HCT116 (cell line): ENCODE results near the gene ACOXL. TPM values are rescaled to one million over a fixed set of nuclear protein-coding genes. Genes with fewer than 3 reads are reported as not detected.

Experiments used
- ATAC-seq: fragments of 200-7000 bp; cut with Tn5 transposase; 2 replicates; pipeline ENCODE4 v1.9.1; 2020; ENCODE audit warnings: mild to moderate bottlenecking, moderate library complexity
- BruUV-seq: library from RNA; stranded (reverse); fragments of 400-500 nt; replicated peaks from 2 replicates; lab custom pipeline; 2021; lab: Mats Ljungman, UMichigan
- CTCF ChIA-PET: fragments of 300-600 bp; sonication (Branson Sonifier 250); formaldehyde crosslinking; loops from one replicate; lab custom pipeline; 2021; ENCODE audit warnings: antibody characterized with exemption; lab: Charles Lee
- POLR2A ChIA-PET: fragments of 300-600, 350-600 bp; sonication (Branson Sonifier 250); formaldehyde crosslinking; loops from one replicate; lab custom pipeline; 2021; ENCODE audit warnings: antibody characterized with exemption; lab: Charles Lee
- RAD21 ChIA-PET, 2 experiments: fragments of 300-600 bp; sonication (Branson Sonifier 250); formaldehyde crosslinking; loops; one replicate each; lab custom pipeline; 2023; ENCODE audit warnings: low total read pairs in 2 of 2; ENCODE audit not compliant: uncharacterized antibody in 2 of 2, unreplicated experiment in 2 of 2, low non-redundant PET in 1 of 2; lab: Charles Lee
- DNase-seq: peaks from one replicate; pipeline ENCODE4 v3.0.0-alpha.2; 2010; ENCODE audit warnings: low read depth, low spot score
- H2AFZ ChIP-seq: fragments of 200-600 bp; shearing (Covaris generic), sonication (generic); 2 replicates; pipeline ENCODE4 v1.6.1; 2017; ENCODE audit warnings: low read depth, mixed run types, mixed read lengths, antibody characterized with exemption, low read length; ENCODE audit not compliant: poor library complexity, severe bottlenecking
- H3K27ac ChIP-seq: 2 replicates; pipeline ENCODE4 v1.5.1; 2012; ENCODE audit warnings: low read depth, low read length
- H3K27me3 ChIP-seq: fragments of 200-600 bp; sonication (generic); 2 replicates; pipeline ENCODE4 v1.6.1; 2016; ENCODE audit warnings: mixed run types, low read length, mixed read lengths; ENCODE audit not compliant: insufficient read depth
- H3K36me3 ChIP-seq, 2 experiments: fragments of 200-500 bp in 1 of 2; fragments of 200-600 bp in 1 of 2; sonication (Bioruptor generic) in 1 of 2; sonication (generic) in 1 of 2; 2 replicates each; pipeline versions ENCODE4 v1.5.1 to v1.6.1; 2014 to 2016; ENCODE audit warnings: low read length in 2 of 2, inconsistent platforms in 1 of 2, mixed read lengths in 1 of 2, mixed run types in 1 of 2; ENCODE audit not compliant: insufficient read depth in 2 of 2, control insufficient read depth in 1 of 2
- H3K4me1 ChIP-seq, 2 experiments: fragments of 200-600 bp in 1 of 2; sonication (generic) in 1 of 2; 2 replicates each; pipeline versions ENCODE4 v1.5.1 to v1.6.1; 2012 to 2017; ENCODE audit warnings: low read length in 2 of 2, inconsistent platforms in 1 of 2, mild to moderate bottlenecking in 1 of 2, mixed read lengths in 1 of 2, mixed run types in 1 of 2, moderate library complexity in 1 of 2; ENCODE audit not compliant: insufficient read depth in 2 of 2, control insufficient read depth in 1 of 2
- H3K4me2 ChIP-seq: fragments of 200-600 bp; sonication (generic); 2 replicates; pipeline ENCODE4 v1.6.1; 2017; ENCODE audit warnings: mixed run types, low read length, mixed read lengths
- H3K4me3 ChIP-seq, 2 experiments: fragments of 200-600 bp in 1 of 2; sonication (generic) in 1 of 2; replicated peaks in 1 of 2; 2 replicates each; pipeline ENCODE4 v1.5.1; 2011 to 2016; ENCODE audit warnings: low read length in 2 of 2, control low read depth in 1 of 2, low read depth in 1 of 2, mild to moderate bottlenecking in 1 of 2, mixed read lengths in 1 of 2, mixed run types in 1 of 2
- H3K79me2 ChIP-seq: fragments of 200-600 bp; sonication (generic); 2 replicates; pipeline ENCODE4 v1.6.1; 2017; ENCODE audit warnings: mild to moderate bottlenecking, mixed run types, low read length, moderate library complexity, mixed read lengths; ENCODE audit not compliant: insufficient read depth
- H3K9ac ChIP-seq: fragments of 200-600 bp; sonication (generic); 2 replicates; pipeline ENCODE4 v1.6.1; 2016; ENCODE audit warnings: low read length, mixed read lengths
- H3K9me2 ChIP-seq: fragments of 200-600 bp; sonication (generic), shearing (Covaris generic); 2 replicates; pipeline ENCODE4 v1.6.1; 2017; ENCODE audit warnings: mixed run types, mild to moderate bottlenecking, moderate library complexity; ENCODE audit not compliant: insufficient read depth
- H3K9me3 ChIP-seq, 2 experiments: fragments of 200-500 bp in 1 of 2; fragments of 200-600 bp in 1 of 2; sonication (Bioruptor generic) in 1 of 2; sonication (generic) in 1 of 2; 2 replicates each; pipeline ENCODE4 v1.6.1; 2014 to 2017; ENCODE audit warnings: low read length in 2 of 2, mixed read lengths in 2 of 2, inconsistent platforms in 1 of 2, low read depth in 1 of 2, mild to moderate bottlenecking in 1 of 2, mixed run types in 1 of 2, moderate library complexity in 1 of 2; ENCODE audit not compliant: control insufficient read depth in 1 of 2, insufficient read depth in 1 of 2
- H4K20me1 ChIP-seq: fragments of 200-600 bp; sonication (generic), shearing (Covaris generic); 2 replicates; pipeline ENCODE4 v1.6.1; 2017; ENCODE audit warnings: mixed run types, mild to moderate bottlenecking, moderate library complexity; ENCODE audit not compliant: insufficient read depth
- ATF3 ChIP-seq: IDR thresholded peaks from 2 replicates; pipeline ENCODE4 v1.6.1; 2012
- EZH2 ChIP-seq: fragments of 200-600 bp; sonication (generic); IDR thresholded peaks from 2 replicates; pipeline ENCODE4 v1.6.1; 2017; ENCODE audit warnings: antibody characterized with exemption, mixed run types
- EZH2phosphoT487 ChIP-seq: fragments of 200-600 bp; IDR thresholded peaks from 2 replicates; pipeline ENCODE4 v1.6.1; 2018; ENCODE audit warnings: antibody characterized with exemption, borderline replicate concordance
- RAD21 ChIP-seq: IDR thresholded peaks from 2 replicates; pipeline ENCODE4 v1.6.1; 2012; ENCODE audit warnings: low read depth, mild to moderate bottlenecking
- SP1 ChIP-seq: IDR thresholded peaks from 2 replicates; pipeline ENCODE4 v1.6.1; 2012; ENCODE audit warnings: low read depth
- ZFX ChIP-seq: fragments of 450-650 bp; IDR thresholded peaks from 2 replicates; pipeline ENCODE4 v1.6.1; 2017
- intact Hi-C: fragments of 100-400 bp; cut with micrococcal nuclease; formaldehyde crosslinking; loops from 2 replicates; pipeline ENCODE4 v1.10.0; 2022
- total RNA-seq: library from RNA; stranded (reverse); gene quantifications from one replicate; pipeline ENCODE4 v1.2.1, GENCODE V29; 2021; ENCODE audit not compliant: unreplicated experiment
- TF ChIP-seq, protein P1 (sequence below): IDR thresholded peaks from 2 replicates; pipeline ENCODE4 v1.6.1; 2012
- TF ChIP-seq, protein P2 (sequence below): IDR thresholded peaks from 2 replicates; pipeline ENCODE4 v1.6.1; 2011; ENCODE audit warnings: mild to moderate bottlenecking, low read length, moderate library complexity; ENCODE audit not compliant: insufficient replicate concordance; ENCODE audit errors: extremely low read depth

Gene ACOXL
- total RNA-seq, 1 experiment from 2014 or later: 5.5 TPM

GRCh38 chr2:111119822-111120252 lies 387.5 kb downstream of the ACOXL start:
- peak overlapping the region; percentile 91 for H3K9ac ChIP-seq
- peaks cover 33% of the 10 kb centered on the region for H3K79me2 ChIP-seq
- no peak for DNase-seq
- ATAC-seq: no peak
- peak overlapping the region; percentile 51; the same call in 1 of the 2 replicates for H3K27ac ChIP-seq
- TF ChIP-seq SP1 (no peak), ZFX (no peak), EZH2phosphoT487 (no peak), EZH2 (no peak), ATF3 (no peak), RAD21 (no peak)
- TF ChIP-seq, protein P1, sequence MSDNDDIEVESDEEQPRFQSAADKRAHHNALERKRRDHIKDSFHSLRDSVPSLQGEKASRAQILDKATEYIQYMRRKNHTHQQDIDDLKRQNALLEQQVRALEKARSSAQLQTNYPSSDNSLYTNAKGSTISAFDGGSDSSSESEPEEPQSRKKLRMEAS: no peak
- TF ChIP-seq, protein P2, sequence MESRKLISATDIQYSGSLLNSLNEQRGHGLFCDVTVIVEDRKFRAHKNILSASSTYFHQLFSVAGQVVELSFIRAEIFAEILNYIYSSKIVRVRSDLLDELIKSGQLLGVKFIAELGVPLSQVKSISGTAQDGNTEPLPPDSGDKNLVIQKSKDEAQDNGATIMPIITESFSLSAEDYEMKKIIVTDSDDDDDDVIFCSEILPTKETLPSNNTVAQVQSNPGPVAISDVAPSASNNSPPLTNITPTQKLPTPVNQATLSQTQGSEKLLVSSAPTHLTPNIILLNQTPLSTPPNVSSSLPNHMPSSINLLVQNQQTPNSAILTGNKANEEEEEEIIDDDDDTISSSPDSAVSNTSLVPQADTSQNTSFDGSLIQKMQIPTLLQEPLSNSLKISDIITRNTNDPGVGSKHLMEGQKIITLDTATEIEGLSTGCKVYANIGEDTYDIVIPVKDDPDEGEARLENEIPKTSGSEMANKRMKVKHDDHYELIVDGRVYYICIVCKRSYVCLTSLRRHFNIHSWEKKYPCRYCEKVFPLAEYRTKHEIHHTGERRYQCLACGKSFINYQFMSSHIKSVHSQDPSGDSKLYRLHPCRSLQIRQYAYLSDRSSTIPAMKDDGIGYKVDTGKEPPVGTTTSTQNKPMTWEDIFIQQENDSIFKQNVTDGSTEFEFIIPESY: no peak
- peaks cover 5% of the 10 kb centered on the region; the same call in 1 of the 2 replicates for H4K20me1 ChIP-seq
- peaks cover 33 to 61% of the 10 kb centered on the region in 2 experiments for H3K4me1 ChIP-seq
- peak overlapping the region; percentile 40 to 93 for H3K4me3 ChIP-seq
- H2AFZ ChIP-seq: peak overlapping the region; percentile 41
- RAD21 ChIA-PET: no interaction called here
- H3K9me2 ChIP-seq: no peaks in the 10 kb centered on the region
- no peaks in the 10 kb centered on the region for H3K9me3 ChIP-seq
- CTCF ChIA-PET: interaction anchor here (1.2 kb wide), 1 partner anchor 91 kb away, joined by 3 read pairs; no protein-coding TSS in a partner anchor
- POLR2A ChIA-PET: interaction anchor here (0.7 kb wide), 1 partner anchor 548 kb away, joined by 3 read pairs; no protein-coding TSS in a partner anchor
- H3K4me2 ChIP-seq: peak overlapping the region; percentile 100
- peaks cover 4 to 11% of the 10 kb centered on the region in 2 experiments; a peak in 2 of 4 replicates for H3K36me3 ChIP-seq
- intact Hi-C loops: loop anchor here (5.0 kb wide), 1 partner anchor 443 kb away; the partner anchor contains the start of gene BUB1
- no peaks in the 10 kb centered on the region for H3K27me3 ChIP-seq
- BruUV-seq: no TSS peak
